Neural cell (in vitro differentiated cells): ENCODE data around the gene ST6GAL1.

Experiments used
- CTCF ChIP-seq: fragments of 450-650 bp; IDR thresholded peaks from 2 replicates; pipeline ENCODE4 v1.5.1; 2014; ENCODE audit warnings: antibody characterized with exemption, mild to moderate bottlenecking, moderate library complexity; ENCODE audit not compliant: poor library complexity, severe bottlenecking
- POLR2AphosphoS5 ChIP-seq: IDR thresholded peaks from 2 replicates; pipeline ENCODE4 v1.6.1; 2012
- RAD21 ChIP-seq: fragments of 450-650 bp; conservative IDR thresholded peaks from 2 replicates; pipeline ENCODE4 v1.6.1; 2014; ENCODE audit warnings: antibody characterized with exemption, mild to moderate bottlenecking, moderate library complexity
- REST ChIP-seq: IDR thresholded peaks from 2 replicates; pipeline ENCODE4 v1.6.1; 2012; ENCODE audit warnings: borderline replicate concordance
- SMC3 ChIP-seq: fragments of 450-650 bp; conservative IDR thresholded peaks from 2 replicates; pipeline ENCODE4 v1.6.1; 2014; ENCODE audit warnings: antibody characterized with exemption, mild to moderate bottlenecking, moderate library complexity; ENCODE audit not compliant: poor library complexity

- TF ChIP-seq CTCF (no peak), POLR2AphosphoS5 (no peak), SMC3 (no peak), RAD21 (no peak), REST (no peak)
Observed at GRCh38 chr3:187122261-187122660, 191.9 kb downstream of the ST6GAL1 start.
